ENCODE measurements around the gene MEIS2. TPM values are rescaled to one million over a fixed set of nuclear protein-coding genes. Genes with fewer than 3 reads are reported as not detected.

MEIS2 gene
- total RNA-seq, 1 donor from 2014 or later: 13.0 TPM

DNA sequence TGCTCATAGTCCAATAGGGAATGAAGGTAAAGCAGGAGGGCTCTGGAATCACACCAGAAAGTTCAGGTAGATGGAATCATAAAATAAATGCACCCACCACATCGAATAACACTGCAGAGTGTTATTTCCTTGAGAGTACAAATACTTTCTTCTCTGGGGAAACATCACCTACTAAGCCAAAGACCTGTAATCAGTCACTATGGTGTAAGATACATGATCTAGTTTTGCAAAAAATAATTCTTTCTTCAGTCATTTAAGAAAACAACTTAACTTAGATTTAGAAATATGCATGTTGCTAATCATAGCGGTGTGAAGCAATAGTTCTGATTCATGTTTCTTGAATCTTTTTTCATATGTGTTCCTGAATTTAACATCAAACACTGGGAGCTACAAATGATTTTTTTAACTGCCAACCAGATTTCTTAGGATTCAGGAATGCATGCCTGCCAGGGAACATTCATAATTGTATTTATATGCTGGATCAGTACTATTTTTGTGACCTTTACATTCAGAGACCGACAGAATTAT lies 40.2 kb upstream of the MEIS2 start:
- H3K9me3 Mint-ChIP-seq (ENCODE audit: unreplicated experiment): no peaks in the 10 kb centered on the region
- TF ChIP-seq, protein P1, sequence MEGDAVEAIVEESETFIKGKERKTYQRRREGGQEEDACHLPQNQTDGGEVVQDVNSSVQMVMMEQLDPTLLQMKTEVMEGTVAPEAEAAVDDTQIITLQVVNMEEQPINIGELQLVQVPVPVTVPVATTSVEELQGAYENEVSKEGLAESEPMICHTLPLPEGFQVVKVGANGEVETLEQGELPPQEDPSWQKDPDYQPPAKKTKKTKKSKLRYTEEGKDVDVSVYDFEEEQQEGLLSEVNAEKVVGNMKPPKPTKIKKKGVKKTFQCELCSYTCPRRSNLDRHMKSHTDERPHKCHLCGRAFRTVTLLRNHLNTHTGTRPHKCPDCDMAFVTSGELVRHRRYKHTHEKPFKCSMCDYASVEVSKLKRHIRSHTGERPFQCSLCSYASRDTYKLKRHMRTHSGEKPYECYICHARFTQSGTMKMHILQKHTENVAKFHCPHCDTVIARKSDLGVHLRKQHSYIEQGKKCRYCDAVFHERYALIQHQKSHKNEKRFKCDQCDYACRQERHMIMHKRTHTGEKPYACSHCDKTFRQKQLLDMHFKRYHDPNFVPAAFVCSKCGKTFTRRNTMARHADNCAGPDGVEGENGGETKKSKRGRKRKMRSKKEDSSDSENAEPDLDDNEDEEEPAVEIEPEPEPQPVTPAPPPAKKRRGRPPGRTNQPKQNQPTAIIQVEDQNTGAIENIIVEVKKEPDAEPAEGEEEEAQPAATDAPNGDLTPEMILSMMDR (IDR thresholded peaks at IDR 0.05; ENCODE audit: unreplicated experiment): no peak
- H3K27me3 Mint-ChIP-seq (ENCODE audit: unreplicated experiment): no peaks in the 10 kb centered on the region
- H3K4me1 Mint-ChIP-seq (ENCODE audit: unreplicated experiment): no peaks in the 10 kb centered on the region
- no peak overlapping the region for H3K4me3 Mint-ChIP-seq (ENCODE audit: unreplicated experiment)
- H3K27ac Mint-ChIP-seq (ENCODE audit: unreplicated experiment): no peak overlapping the region
- no peaks in the 10 kb centered on the region for H3K36me3 Mint-ChIP-seq (ENCODE audit: low read depth, unreplicated experiment)
- no peak for DNase-seq (ENCODE audit: low spot score)

DNA sequence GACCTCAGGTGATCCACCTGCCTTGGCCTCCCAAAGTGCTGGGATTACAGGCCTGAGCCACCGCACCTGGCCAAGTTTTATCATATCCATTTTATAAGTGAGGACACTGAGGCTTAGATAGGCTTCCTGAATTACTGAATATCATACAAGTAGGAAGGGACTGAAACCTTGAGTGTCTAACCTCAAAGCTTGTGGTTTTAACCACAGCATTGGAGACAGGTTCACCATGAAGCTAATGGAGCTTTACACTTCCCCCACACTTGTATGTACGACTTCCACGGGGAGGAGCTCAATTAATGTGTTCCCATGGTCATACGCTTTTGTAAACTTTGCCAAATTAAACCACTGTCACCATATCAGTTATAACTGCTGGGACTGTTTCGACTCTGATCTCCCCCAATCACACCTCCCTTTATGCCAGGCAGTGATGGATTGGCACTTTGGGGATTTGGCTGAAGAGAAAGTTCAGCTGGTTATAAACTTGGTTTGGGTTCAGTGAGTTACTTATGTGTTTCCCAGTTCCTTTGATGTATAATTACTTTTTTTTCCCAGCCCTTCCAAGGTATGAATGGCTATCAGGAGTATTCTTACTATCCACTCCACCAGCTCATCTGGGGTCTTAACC lies 38.4 kb upstream of the MEIS2 start:
- no peaks in the 10 kb centered on the region for H3K9me3 Mint-ChIP-seq (ENCODE audit: unreplicated experiment)
- no peak overlapping the region for H3K4me3 Mint-ChIP-seq (ENCODE audit: unreplicated experiment)
- DNase-seq (ENCODE audit: low spot score): no peak
- no peaks in the 10 kb centered on the region for H3K36me3 Mint-ChIP-seq (ENCODE audit: low read depth, unreplicated experiment)
- no peaks in the 10 kb centered on the region for H3K27me3 Mint-ChIP-seq (ENCODE audit: unreplicated experiment)
- H3K27ac Mint-ChIP-seq (ENCODE audit: unreplicated experiment): no peak overlapping the region
- H3K4me1 Mint-ChIP-seq (ENCODE audit: unreplicated experiment): no peaks in the 10 kb centered on the region
- TF ChIP-seq, protein P1 (IDR thresholded peaks at IDR 0.05; ENCODE audit: unreplicated experiment): no peak

GRCh38 chr15:37137221-37137620 lies 36.9 kb upstream of the MEIS2 start:
- DNase-seq (ENCODE audit: low spot score): no peak
- H3K27me3 Mint-ChIP-seq (ENCODE audit: unreplicated experiment): no peaks in the 10 kb centered on the region
- TF ChIP-seq, protein P1 (IDR thresholded peaks at IDR 0.05; ENCODE audit: unreplicated experiment): no peak
- no peak overlapping the region for H3K27ac Mint-ChIP-seq (ENCODE audit: unreplicated experiment)
- no peaks in the 10 kb centered on the region for H3K9me3 Mint-ChIP-seq (ENCODE audit: unreplicated experiment)
- no peaks in the 10 kb centered on the region for H3K36me3 Mint-ChIP-seq (ENCODE audit: low read depth, unreplicated experiment)
- peaks cover under 1% of the 10 kb centered on the region for H3K4me1 Mint-ChIP-seq (ENCODE audit: unreplicated experiment)
- no peak overlapping the region for H3K4me3 Mint-ChIP-seq (ENCODE audit: unreplicated experiment)

DNA sequence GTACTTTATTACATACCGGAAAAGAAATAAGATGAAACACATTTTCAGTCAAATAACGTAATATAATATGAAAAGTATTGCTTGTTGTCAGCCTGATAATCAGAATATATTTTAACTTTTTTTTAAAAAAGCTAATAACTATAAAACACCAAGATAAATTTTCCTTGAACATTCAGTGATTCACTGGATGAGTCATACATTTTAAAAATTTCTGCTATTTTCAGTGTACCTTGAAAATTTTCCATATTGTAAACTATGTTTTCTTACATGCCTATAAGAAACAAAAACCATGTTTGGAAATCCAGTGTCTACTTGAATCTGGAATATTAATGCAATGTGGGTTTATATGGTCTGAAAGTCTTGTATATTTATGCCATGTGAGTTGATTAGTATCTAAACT lies 36.3 kb upstream of the MEIS2 start:
- H3K4me3 Mint-ChIP-seq (ENCODE audit: unreplicated experiment): no peak overlapping the region
- H3K27ac Mint-ChIP-seq (ENCODE audit: unreplicated experiment): no peak overlapping the region
- peaks cover 6% of the 10 kb centered on the region for H3K4me1 Mint-ChIP-seq (ENCODE audit: unreplicated experiment)
- no peaks in the 10 kb centered on the region for H3K36me3 Mint-ChIP-seq (ENCODE audit: low read depth, unreplicated experiment)
- DNase-seq (ENCODE audit: low spot score): no peak
- no peaks in the 10 kb centered on the region for H3K9me3 Mint-ChIP-seq (ENCODE audit: unreplicated experiment)
- no peaks in the 10 kb centered on the region for H3K27me3 Mint-ChIP-seq (ENCODE audit: unreplicated experiment)
- TF ChIP-seq, protein P1 (IDR thresholded peaks at IDR 0.05; ENCODE audit: unreplicated experiment): no peak

- no peaks in the 10 kb centered on the region for H3K36me3 Mint-ChIP-seq (ENCODE audit: low read depth, unreplicated experiment)
- no peak for DNase-seq (ENCODE audit: low spot score)
- peaks cover 6% of the 10 kb centered on the region for H3K4me1 Mint-ChIP-seq (ENCODE audit: unreplicated experiment)
These were observed 34.9 kb upstream of the MEIS2 start for GRCh38 chr15:37135225-37135624.

More at GRCh38 chr15:37135225-37135624, 34.9 kb upstream of the MEIS2 start:
- TF ChIP-seq, protein P1 (IDR thresholded peaks at IDR 0.05; ENCODE audit: unreplicated experiment): peak; percentile 66
- no peak overlapping the region for H3K27ac Mint-ChIP-seq (ENCODE audit: unreplicated experiment)
- H3K27me3 Mint-ChIP-seq (ENCODE audit: unreplicated experiment): no peaks in the 10 kb centered on the region
- H3K9me3 Mint-ChIP-seq (ENCODE audit: unreplicated experiment): no peaks in the 10 kb centered on the region
- no peak overlapping the region for H3K4me3 Mint-ChIP-seq (ENCODE audit: unreplicated experiment)
